ENCODE data around the gene AP2A2.

DNA sequence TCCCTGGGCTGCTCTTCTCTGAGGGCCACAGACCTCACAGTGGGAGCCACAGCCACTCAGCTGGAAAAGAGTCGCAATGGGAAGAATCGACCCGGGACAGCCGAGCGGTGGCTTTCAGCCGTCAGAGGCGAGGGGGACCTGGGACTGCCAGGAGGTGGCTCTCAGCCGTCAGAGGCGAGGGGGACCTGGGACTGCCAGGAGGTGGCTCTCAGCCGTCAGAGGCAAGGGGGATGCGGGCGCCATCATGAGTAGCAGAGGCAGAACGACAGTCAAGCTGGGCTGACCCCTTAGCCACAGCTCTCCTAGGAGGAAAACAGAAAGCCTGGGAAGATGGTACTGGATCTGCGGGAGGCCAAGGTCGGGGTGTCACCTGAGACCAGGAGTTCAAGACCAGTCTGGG is 134.1 kb downstream of the AP2A2 start:
- TF ChIP-seq GATA3 (IDR thresholded peaks at IDR 0.05; ENCODE audit: low read depth, low read length): no peak
- no peak for TF ChIP-seq GATA2 (IDR thresholded peaks at IDR 0.05; ENCODE audit: low read depth, low read length)

All from SH-SY5Y (cell line).